ENCODE measurements around the gene GALNT2. TPM values are rescaled to one million over a fixed set of nuclear protein-coding genes. Genes with fewer than 3 reads are reported as not detected.

GALNT2 gene
- polyA plus RNA-seq, 3 donors: 19.6 to 25.6 (median 23.4) TPM

- Histone ChIP-seq H3K4me2 (replicated peaks; ENCODE audit: extremely low read depth, low read length, poor library complexity, severe bottlenecking) (no peak overlapping the region), H4K20me1 (ENCODE audit: insufficient read depth, low read length) (no peaks in the 10 kb centered on the region), H3K9ac (ENCODE audit: insufficient read depth, low read length, poor library complexity, severe bottlenecking) (no peak overlapping the region), H3K4me1 (ENCODE audit: control insufficient read depth in 1 of 2, insufficient read depth in 2 of 2, low read length in 2 of 2) (no peaks in the 10 kb centered on the region), H3K79me2 (ENCODE audit: insufficient read depth, low read length) (no peaks in the 10 kb centered on the region), H3K4me3 (replicated peaks in 1 of 3; ENCODE audit: low read depth in 2 of 3, low read length in 3 of 3) (no peak overlapping the region), H3K36me3 (replicated peaks in 1 of 2; ENCODE audit: control insufficient read depth in 1 of 2, insufficient read depth in 2 of 2, low read length in 2 of 2) (no peaks in the 10 kb centered on the region), H3K9me3 (replicated peaks in 1 of 2; ENCODE audit: control insufficient read depth in 1 of 2, insufficient read depth in 1 of 2, low read length in 2 of 2) (no peaks in the 10 kb centered on the region), H2AFZ (ENCODE audit: insufficient read depth, low read depth, low read length, poor library complexity, severe bottlenecking) (no peak overlapping the region), H3K27me3 (ENCODE audit: control insufficient read depth in 2 of 2, insufficient read depth in 2 of 2, low read length in 2 of 2) (no peaks in the 10 kb centered on the region), H3K27ac (ENCODE audit: low read depth in 1 of 2, low read length in 2 of 2) (no peak overlapping the region)
- no peaks in the 10 kb centered on the region for H3K9me3 Mint-ChIP-seq
- WGBS (ENCODE audit: insufficient coverage): no CpG with 5 or more reads among the region's 3 CpGs
- TF ChIP-seq, protein P1, sequence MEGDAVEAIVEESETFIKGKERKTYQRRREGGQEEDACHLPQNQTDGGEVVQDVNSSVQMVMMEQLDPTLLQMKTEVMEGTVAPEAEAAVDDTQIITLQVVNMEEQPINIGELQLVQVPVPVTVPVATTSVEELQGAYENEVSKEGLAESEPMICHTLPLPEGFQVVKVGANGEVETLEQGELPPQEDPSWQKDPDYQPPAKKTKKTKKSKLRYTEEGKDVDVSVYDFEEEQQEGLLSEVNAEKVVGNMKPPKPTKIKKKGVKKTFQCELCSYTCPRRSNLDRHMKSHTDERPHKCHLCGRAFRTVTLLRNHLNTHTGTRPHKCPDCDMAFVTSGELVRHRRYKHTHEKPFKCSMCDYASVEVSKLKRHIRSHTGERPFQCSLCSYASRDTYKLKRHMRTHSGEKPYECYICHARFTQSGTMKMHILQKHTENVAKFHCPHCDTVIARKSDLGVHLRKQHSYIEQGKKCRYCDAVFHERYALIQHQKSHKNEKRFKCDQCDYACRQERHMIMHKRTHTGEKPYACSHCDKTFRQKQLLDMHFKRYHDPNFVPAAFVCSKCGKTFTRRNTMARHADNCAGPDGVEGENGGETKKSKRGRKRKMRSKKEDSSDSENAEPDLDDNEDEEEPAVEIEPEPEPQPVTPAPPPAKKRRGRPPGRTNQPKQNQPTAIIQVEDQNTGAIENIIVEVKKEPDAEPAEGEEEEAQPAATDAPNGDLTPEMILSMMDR (IDR thresholded peaks at IDR 0.05): no peak
- H3K4me1 Mint-ChIP-seq: peaks cover 3% of the 10 kb centered on the region
- peaks cover 0 to 3% (median 2%) of the 10 kb centered on the region in 3 donors for H3K27me3 Mint-ChIP-seq (ENCODE audit: low read depth in 3 of 3)
- no peak overlapping the region for H3K27ac Mint-ChIP-seq
- no peaks in the 10 kb centered on the region for H3K36me3 Mint-ChIP-seq
- H3K4me3 Mint-ChIP-seq: no peak overlapping the region
- intact Hi-C loops (cut with micrococcal nuclease): loop anchor here in 1 of 2 donors (5.0 kb wide), 1 partner anchor 650 kb away; no protein-coding TSS in a partner anchor
- no peak for DNase-seq
These were observed 245.6 kb downstream of the GALNT2 start for GRCh38 chr1:230312676-230313075.

GRCh38 chr1:230313453-230314141 lies 246.6 kb downstream of the GALNT2 start:
- H3K4me3 ChIP-seq (replicated peaks in 1 of 3; ENCODE audit: low read depth in 2 of 3, low read length in 3 of 3): no peak overlapping the region
- intact Hi-C loops (cut with micrococcal nuclease): loop anchor here in 1 of 2 donors (5.0 kb wide), 1 partner anchor 651 kb away; no protein-coding TSS in a partner anchor
- no peak overlapping the region for H3K4me2 ChIP-seq (replicated peaks; ENCODE audit: extremely low read depth, low read length, poor library complexity, severe bottlenecking)
- H3K27ac ChIP-seq (ENCODE audit: low read depth in 1 of 2, low read length in 2 of 2): no peak overlapping the region
- peaks cover 0 to 3% (median 2%) of the 10 kb centered on the region in 3 donors for H3K27me3 Mint-ChIP-seq (ENCODE audit: low read depth in 3 of 3)
- H3K9ac ChIP-seq (ENCODE audit: insufficient read depth, low read length, poor library complexity, severe bottlenecking): no peak overlapping the region
- H3K4me3 Mint-ChIP-seq: no peak overlapping the region
- no peaks in the 10 kb centered on the region for H4K20me1 ChIP-seq (ENCODE audit: insufficient read depth, low read length)
- H3K36me3 Mint-ChIP-seq: no peaks in the 10 kb centered on the region
- DNase-seq: no peak
- no peak overlapping the region for H3K27ac Mint-ChIP-seq
- H3K4me1 Mint-ChIP-seq: peaks cover 3% of the 10 kb centered on the region
- no peaks in the 10 kb centered on the region for H3K36me3 ChIP-seq (replicated peaks in 1 of 2; ENCODE audit: control insufficient read depth in 1 of 2, insufficient read depth in 2 of 2, low read length in 2 of 2)
- TF ChIP-seq, protein P1 (IDR thresholded peaks at IDR 0.05): no peak
- H2AFZ ChIP-seq (ENCODE audit: insufficient read depth, low read depth, low read length, poor library complexity, severe bottlenecking): no peak overlapping the region
- H3K9me3 Mint-ChIP-seq: no peaks in the 10 kb centered on the region
- no peaks in the 10 kb centered on the region for H3K79me2 ChIP-seq (ENCODE audit: insufficient read depth, low read length)
- WGBS (ENCODE audit: insufficient coverage): 84% methylated on average over 9 of the region's 12 CpGs
- no peaks in the 10 kb centered on the region for H3K27me3 ChIP-seq (ENCODE audit: control insufficient read depth in 2 of 2, insufficient read depth in 2 of 2, low read length in 2 of 2)
- no peaks in the 10 kb centered on the region for H3K4me1 ChIP-seq (ENCODE audit: control insufficient read depth in 1 of 2, insufficient read depth in 2 of 2, low read length in 2 of 2)
- H3K9me3 ChIP-seq (replicated peaks in 1 of 2; ENCODE audit: control insufficient read depth in 1 of 2, insufficient read depth in 1 of 2, low read length in 2 of 2): no peaks in the 10 kb centered on the region

Data from CD14-positive monocyte (primary cell).